GDM1 (cell line): Measurements from ENCODE around the gene PDE4D.
A peak's percentile ranks its signal among the peaks of the same experiment; 100 is the strongest.

Experiments
- DNase-seq: peaks from one replicate; lab custom pipeline; 2025; lab: John Stamatoyannopoulos, UW

Gene PDE4D

DNA sequence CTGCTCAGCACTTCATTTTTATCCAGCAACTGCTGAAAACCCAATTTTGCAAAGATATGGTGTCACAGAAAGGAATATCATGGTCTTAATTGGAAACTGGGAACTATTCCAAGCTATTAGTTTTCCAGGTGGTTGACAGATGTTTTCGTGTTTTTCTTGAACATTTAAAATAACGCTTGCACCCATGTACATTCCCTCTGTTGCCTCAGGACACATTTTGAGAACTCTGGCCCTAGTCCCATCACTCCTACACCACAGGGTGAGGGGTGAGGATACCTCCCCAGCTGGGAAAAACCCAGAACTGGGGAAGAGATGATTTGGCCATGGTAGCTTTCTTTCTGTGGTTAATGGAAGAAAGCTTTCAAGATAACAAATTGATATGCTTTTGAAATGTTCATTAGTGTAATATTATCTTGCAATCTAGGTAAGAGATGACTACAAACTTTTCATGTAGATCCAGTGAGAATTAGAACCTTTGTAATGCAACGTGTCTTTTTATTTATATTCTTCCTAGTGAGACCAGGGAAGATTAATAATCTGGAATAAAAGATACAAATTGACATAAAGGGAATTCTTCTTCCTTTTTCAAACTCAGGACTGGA, 683.7 kb downstream of the PDE4D start:
- DNase-seq, result no peak

- DNase-seq, result no peak
These were observed 685.1 kb downstream of the PDE4D start for GRCh38 chr5:59208474-59208873.

DNA sequence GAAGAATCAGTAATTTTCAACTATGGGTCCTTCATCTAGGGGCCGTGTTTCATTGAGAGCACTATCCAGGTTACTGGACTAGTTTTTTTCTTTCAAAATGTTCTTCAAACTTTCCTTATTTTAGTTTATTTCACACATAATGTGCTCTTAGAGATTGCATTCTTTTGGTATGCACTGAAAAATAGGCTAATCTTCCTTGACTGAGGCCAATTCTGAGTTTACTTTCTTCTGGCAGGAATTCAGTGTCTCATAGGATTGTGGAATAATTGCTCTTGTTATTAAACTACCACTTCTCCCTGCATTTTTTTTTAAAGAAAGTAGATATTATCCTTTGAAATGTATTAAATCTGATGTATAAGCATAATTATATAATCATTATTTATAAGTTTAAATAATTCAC, 686.1 kb downstream of the PDE4D start:
- no peak for DNase-seq

DNA sequence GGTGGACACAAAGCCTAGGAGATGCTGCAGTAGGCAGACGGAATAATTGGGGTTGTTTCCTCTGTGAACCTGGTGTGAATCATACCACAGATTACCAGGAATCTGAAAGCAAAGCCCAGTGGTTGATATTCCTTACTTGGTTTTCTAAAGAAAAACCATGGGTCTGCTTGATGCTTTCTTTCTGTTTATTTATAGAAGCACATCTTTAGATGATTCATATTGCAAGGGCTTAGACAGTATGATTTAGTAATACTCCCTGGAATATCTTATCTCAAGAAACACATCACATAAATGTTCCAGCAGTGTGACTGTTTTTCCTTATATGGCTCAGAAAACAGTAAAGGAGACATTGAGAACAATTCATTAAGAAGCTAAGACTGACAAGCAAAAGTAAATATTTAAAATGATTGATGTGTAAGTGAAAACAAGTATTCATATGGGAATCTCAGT, 687.4 kb downstream of the PDE4D start:
- DNase-seq, result no peak

DNA sequence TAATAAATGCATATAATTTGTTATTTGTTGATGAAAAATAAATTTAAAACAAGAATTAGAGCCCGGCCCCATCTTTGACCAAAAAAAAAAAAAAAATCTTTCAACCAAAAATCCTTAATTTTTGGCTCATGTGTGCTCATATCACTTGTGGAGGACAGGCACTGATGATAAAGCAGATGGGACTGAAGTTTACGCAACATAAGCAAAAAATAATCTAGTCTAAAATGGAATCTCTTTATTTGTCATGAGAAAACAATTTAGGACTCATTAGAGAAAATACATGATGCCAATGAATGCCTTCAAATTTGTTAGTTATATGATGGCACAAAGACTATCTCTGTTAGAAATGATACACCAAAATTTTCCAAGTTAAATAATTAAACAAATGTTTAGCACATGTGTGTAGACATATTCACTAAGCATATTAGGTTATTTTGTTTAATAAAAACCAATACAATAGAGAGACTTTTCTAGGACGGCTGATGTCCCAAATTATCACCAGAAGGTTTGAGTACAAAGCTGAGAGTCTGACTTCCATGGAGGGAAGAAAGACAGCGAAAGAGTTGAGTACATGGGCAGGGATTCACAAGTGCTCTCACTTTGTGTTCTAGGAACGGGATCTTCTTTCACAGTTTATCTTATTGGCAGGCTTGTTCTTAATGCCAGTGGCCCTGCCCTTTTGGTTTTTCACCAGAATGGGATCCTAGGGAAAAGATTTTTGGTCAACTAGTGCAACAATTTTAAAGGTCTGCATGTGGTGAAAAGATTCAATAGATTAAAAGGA, 689.2 kb downstream of the PDE4D start:
- DNase-seq, result no peak

DNA sequence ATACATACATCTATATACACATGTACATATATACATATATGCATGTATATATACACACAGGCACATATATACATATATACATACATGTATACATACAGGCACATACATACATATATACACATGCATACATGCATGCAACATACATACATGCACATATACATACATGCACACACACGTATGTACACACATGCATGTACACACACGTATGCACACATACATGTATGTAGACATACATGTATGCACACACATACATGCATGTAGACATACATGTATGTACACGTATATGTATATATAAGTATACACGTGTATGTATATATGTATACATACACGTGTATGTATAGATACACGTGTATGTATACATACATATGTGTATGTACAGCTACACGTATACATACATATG, 693.7 kb downstream of the PDE4D start:
- no peak for DNase-seq

- DNase-seq, result no peak
These were observed 694.7 kb downstream of the PDE4D start for GRCh38 chr5:59198832-59199231.

DNA sequence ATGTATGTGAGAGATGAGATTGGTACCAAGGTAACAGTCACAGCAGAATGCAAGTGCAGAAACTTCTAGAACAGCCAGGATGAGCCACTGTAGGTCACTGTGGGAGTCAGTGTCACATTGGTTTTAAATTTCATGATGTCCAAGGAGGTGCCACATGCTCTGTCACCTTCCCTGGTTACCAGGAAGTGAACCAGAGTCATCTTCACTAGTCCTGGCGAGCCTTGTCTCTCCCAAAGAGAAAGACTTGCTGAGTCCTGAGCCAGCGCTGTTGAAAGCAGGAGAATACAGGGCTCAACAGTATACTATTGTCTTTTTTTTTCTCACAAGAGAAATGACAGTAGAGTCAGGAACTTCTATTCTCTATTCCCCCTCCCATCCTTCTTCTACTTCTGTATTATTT, 695.2 kb downstream of the PDE4D start:
- no peak for DNase-seq

DNA sequence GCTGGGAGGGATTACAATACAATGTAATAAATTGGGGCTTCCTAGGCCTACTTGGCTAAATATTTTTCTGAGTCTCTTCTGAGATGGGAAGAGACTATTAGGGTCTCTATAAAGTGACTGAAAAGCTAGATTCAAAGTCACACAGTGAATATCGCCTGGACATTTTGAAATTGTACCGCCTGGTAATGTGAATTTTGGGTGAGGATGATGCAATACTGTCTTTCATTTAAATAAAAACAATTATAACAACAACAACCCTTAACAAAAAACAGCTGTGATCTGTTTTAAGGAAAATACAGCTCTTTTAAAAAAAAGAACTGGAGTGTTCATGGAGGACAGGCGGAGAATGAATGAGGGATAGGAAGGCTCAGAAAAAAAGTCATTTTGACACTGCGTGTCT, 695.6 kb downstream of the PDE4D start:
- DNase-seq, result no peak

DNA sequence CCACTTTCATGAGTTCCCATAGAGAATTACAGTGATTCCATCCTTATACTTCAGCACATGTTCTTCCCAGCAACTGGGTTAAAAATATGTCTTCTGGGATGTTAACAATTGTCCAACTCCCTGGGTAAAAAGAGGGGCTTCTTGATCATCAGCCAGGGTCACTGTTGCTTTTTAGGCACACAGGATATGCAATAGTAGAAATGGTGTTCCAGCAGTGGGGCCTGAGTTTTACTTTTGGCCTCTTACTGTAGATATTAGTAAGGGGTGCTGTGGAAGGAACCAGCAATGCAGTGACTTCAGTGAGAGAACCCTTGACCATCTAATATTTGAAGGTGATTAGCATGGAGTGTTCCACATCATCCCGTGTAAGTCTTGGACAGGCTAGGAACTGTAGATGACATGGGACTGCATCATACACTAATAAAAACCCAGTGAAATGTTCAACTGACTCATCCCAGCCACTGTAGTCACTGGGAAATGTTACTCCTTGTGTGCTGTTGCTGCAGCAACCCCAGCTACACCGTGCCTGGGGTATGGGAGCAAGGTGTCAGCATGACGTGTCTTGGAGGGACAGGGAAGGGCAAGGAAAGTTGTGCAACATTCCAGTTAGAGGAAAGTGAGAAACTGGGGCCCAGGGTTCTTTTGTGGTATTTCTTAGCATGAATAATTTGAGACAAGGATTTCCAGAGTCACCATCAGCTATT, 699.8 kb downstream of the PDE4D start:
- no peak for DNase-seq

- DNase-seq, result no peak
These were observed 702.8 kb downstream of the PDE4D start for GRCh38 chr5:59190746-59191145.

GRCh38 chr5:59189472-59190244, 703.9 kb downstream of the PDE4D start:
- DNase-seq, result no peak

GRCh38 chr5:59188419-59189225, 704.9 kb downstream of the PDE4D start:
- peak; percentile 53 for DNase-seq

GRCh38 chr5:59187857-59188256, 705.7 kb downstream of the PDE4D start:
- no peak for DNase-seq

DNA sequence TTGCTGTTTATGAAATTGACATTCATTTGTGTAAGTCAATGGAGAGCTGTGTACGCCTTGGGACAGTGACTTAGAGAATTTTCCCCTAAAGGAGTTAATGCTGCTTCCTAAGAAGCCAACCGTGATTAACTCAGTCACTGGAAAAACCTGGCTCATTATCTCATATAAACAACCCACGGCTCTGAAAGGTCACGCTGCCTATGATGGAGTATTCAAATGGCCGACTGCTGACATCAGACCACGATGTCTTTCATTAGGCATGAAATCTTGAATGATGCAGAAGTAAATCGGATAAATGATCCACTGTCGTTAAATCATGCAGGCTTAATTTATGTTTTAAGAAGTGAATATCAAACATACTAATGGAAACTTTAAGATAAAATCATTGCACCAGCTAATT, 706.9 kb downstream of the PDE4D start:
- DNase-seq, result no peak

DNA sequence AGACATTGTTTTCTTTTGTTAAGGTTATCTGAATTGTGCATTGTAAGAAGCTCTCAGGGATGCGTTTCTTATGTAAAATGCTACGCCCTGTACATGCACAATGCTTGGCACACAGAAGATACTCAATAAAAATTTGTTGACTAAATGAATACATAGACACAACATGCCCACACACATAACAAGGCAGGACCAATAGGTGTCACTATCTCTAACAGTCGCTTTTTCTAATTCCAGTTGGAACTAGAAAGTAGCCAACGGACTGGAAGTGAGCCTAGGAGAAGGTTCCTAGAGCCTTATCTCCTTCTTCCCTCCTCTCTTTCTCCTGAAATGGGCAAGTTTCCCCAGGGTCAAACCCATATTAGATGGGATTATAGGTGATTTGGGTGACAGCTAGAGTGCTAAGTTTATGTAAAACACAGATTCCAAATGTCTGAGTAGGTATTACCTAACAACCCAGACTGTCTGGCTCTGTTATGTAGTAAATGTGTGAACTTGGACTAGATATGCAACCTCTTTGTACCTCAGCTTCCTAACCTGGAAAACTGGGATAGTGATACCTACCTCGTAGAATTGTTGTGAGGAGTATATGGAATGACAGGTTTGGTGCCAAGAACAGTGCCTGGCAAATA, 707.7 kb downstream of the PDE4D start:
- DNase-seq, result no peak

DNA sequence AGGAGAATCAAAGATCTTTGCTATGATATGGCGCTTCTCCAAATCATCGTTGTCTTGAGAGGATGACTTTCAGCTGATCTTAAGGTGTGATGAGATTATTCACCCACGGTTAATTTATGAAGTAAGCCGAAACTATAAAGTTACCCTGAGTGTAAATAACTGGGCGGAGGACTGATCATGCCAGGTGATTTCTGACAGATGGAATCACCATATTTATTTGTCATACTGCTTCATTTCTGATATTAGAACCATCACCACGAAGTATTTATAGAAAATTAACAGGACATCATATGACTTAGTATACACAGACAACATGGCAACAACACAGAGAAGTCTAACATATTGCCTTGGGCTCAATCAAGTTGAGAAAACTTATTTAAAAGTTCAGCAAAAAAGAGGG, 708.8 kb downstream of the PDE4D start:
- DNase-seq, result no peak

- DNase-seq, result no peak
These were observed 710.8 kb downstream of the PDE4D start for GRCh38 chr5:59182760-59183159.

GRCh38 chr5:59180515-59180914, 713.0 kb downstream of the PDE4D start:
- no peak for DNase-seq

DNA sequence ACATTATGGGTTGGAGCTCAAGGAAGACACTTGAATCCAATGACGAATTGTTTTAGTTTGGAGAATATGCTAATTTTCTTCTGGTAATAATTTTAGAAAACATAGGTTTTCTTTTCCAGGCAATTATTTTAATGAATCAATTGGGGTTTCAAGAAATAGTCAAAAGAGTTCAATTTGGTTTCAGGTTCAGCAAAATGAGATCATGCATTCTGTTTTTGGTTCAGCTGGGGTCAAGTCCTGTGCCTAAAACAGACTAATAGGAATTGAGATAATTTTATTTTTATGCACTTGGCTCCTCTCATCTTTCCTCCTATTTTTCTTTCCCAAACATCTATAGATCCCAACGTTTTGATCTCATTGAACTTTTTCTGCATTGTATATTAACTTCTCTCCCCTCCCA, 713.8 kb downstream of the PDE4D start:
- no peak for DNase-seq

- no peak for DNase-seq
These were observed 715.0 kb downstream of the PDE4D start for GRCh38 chr5:59178482-59178881.
